Caco-2 (cell line): ENCODE results near the gene KIF19. TPM values are rescaled to one million over a fixed set of nuclear protein-coding genes. Genes with fewer than 3 reads are reported as not detected.

ENCODE experiments used
- BruUV-seq: library from RNA; stranded (reverse); fragments of 400-500 nt; replicated peaks from 2 replicates; lab custom pipeline; 2021; lab: Mats Ljungman, UMichigan
- CTCF ChIA-PET: fragments of 300-600 bp; sonication (Branson Sonifier 250); formaldehyde crosslinking; loops from one replicate; lab custom pipeline; 2022; ENCODE audit warnings: antibody characterized with exemption; lab: Charles Lee
- POLR2A ChIA-PET: fragments of 300-600 bp; sonication (Branson Sonifier 250); formaldehyde crosslinking; loops from one replicate; lab custom pipeline; 2022; ENCODE audit warnings: antibody characterized with exemption; lab: Charles Lee
- DNase-seq, 2 experiments: peaks; one replicate each; pipeline versions ENCODE4 v3.0.0 to v3.0.0-alpha.2; 2020 to 2022
- H3K27me3 ChIP-seq: replicated peaks from 2 replicates; pipeline ENCODE4 v1.6.0; 2011; ENCODE audit warnings: low read length; ENCODE audit not compliant: control insufficient read depth, insufficient read depth
- H3K36me3 ChIP-seq: 2 replicates; pipeline ENCODE4 v1.5.1; 2011; ENCODE audit warnings: low read length; ENCODE audit not compliant: control insufficient read depth, insufficient read depth
- H3K4me1 ChIP-seq: fragments of 250-450 bp; sonication (Bioruptor Pico); 2 replicates; pipeline ENCODE4 v1.5.1; 2020; ENCODE audit warnings: mild to moderate bottlenecking
- H3K4me3 ChIP-seq: 2 replicates; pipeline ENCODE4 v1.5.1; 2011; ENCODE audit warnings: low read depth, mild to moderate bottlenecking, control low read depth, low read length
- H3K9me3 ChIP-seq: fragments of 250-450 bp; sonication (Bioruptor Pico); 2 replicates; pipeline ENCODE4 v1.5.1; 2020; ENCODE audit warnings: mild to moderate bottlenecking, moderate library complexity
- H3K27ac Mint-ChIP-seq: one replicate; pipeline ENCODE4 v1.8.0; 2022; ENCODE audit warnings: mixed read lengths; ENCODE audit not compliant: unreplicated experiment
- H3K27me3 Mint-ChIP-seq: one replicate; pipeline ENCODE4 v1.8.0; 2022; ENCODE audit warnings: mixed read lengths; ENCODE audit not compliant: insufficient read depth, unreplicated experiment
- H3K36me3 Mint-ChIP-seq: one replicate; pipeline ENCODE4 v1.8.0; 2022; ENCODE audit warnings: mild to moderate bottlenecking, mixed read lengths; ENCODE audit not compliant: insufficient read depth, unreplicated experiment
- H3K4me1 Mint-ChIP-seq: one replicate; pipeline ENCODE4 v1.8.0; 2022; ENCODE audit warnings: low read depth, mixed read lengths; ENCODE audit not compliant: unreplicated experiment
- H3K4me3 Mint-ChIP-seq: one replicate; pipeline ENCODE4 v1.8.0; 2022; ENCODE audit warnings: mild to moderate bottlenecking, moderate library complexity, mixed read lengths; ENCODE audit not compliant: unreplicated experiment
- H3K9me3 Mint-ChIP-seq: one replicate; pipeline ENCODE4 v1.8.0; 2022; ENCODE audit warnings: mixed read lengths; ENCODE audit not compliant: unreplicated experiment
- CTCF ChIP-seq, 2 experiments: fragments of 200-600 bp in 1 of 2; IDR thresholded peaks; 1 replicate in 1 of 2; 2 replicates in 1 of 2; pipeline versions ENCODE4 v1.5.1 to v1.8.0; 2011 to 2022; ENCODE audit warnings: antibody characterized with exemption in 1 of 2, control low read depth in 1 of 2, inconsistent platforms in 1 of 2, low read depth in 1 of 2, low read length in 1 of 2, mild to moderate bottlenecking in 1 of 2, moderate library complexity in 1 of 2; ENCODE audit not compliant: insufficient read depth in 1 of 2, severe bottlenecking in 1 of 2, unreplicated experiment in 1 of 2
- intact Hi-C: fragments of 100-400 bp; cut with micrococcal nuclease; formaldehyde crosslinking; loops from one replicate; pipeline ENCODE4 v1.10.0; 2022; ENCODE audit not compliant: unreplicated experiment
- total RNA-seq: library from RNA; stranded (reverse); gene quantifications from 2 replicates; pipeline ENCODE4 v1.2.3, GENCODE V29; 2022

KIF19 gene
- total RNA-seq, 1 experiment from 2014 or later = not detected

GRCh38 chr17:74390680-74391653 lies 64.9 kb downstream of the KIF19 start:
- Histone ChIP-seq H3K4me1 (peaks cover 9% of the 10 kb centered on the region; the same call in 1 of the 2 replicates), H3K4me3 (no peak overlapping the region), H3K36me3 (no peaks in the 10 kb centered on the region), H3K9me3 (no peaks in the 10 kb centered on the region), H3K27me3 (no peaks in the 10 kb centered on the region)
- POLR2A ChIA-PET = no interaction called here
- DNase-seq = no peak
- Mint-ChIP-seq H3K9me3 (no peaks in the 10 kb centered on the region), H3K4me3 (no peak overlapping the region), H3K27me3 (peaks cover 3% of the 10 kb centered on the region), H3K4me1 (peaks cover 6% of the 10 kb centered on the region), H3K27ac (no peak overlapping the region), H3K36me3 (no peaks in the 10 kb centered on the region)
- no TSS peak for BruUV-seq
- intact Hi-C loops = no loop called here
- CTCF ChIA-PET = interaction anchor here (0.5 to 2.2 kb wide), 4 partner anchors 10 to 568 kb away, joined by 4 to 9 read pairs (median 4); no protein-coding TSS in a partner anchor
- no peak for TF ChIP-seq CTCF (IDR thresholded peaks at IDR 0.05; ENCODE audit: insufficient read depth in 1 of 2, low read depth in 1 of 2, low read length in 1 of 2, severe bottlenecking in 1 of 2, unreplicated experiment in 1 of 2)

- H3K4me1 Mint-ChIP-seq = peaks cover 6% of the 10 kb centered on the region
- BruUV-seq = no TSS peak
- CTCF ChIA-PET = interaction anchor here (0.5 to 2.2 kb wide), 4 partner anchors 11 to 567 kb away, joined by 4 to 9 read pairs (median 4); no protein-coding TSS in a partner anchor
- POLR2A ChIA-PET = no interaction called here
- no peaks in the 10 kb centered on the region for H3K36me3 Mint-ChIP-seq
- peaks cover 3% of the 10 kb centered on the region for H3K27me3 Mint-ChIP-seq
- intact Hi-C loops = no loop called here
- H3K4me1 ChIP-seq = peaks cover 2% of the 10 kb centered on the region; the same call in 1 of the 2 replicates
- no peak overlapping the region for H3K4me3 Mint-ChIP-seq
- TF ChIP-seq CTCF (IDR thresholded peaks at IDR 0.05; ENCODE audit: insufficient read depth in 1 of 2, low read depth in 1 of 2, low read length in 1 of 2, severe bottlenecking in 1 of 2, unreplicated experiment in 1 of 2) = no peak
- H3K9me3 ChIP-seq = no peaks in the 10 kb centered on the region
- no peaks in the 10 kb centered on the region for H3K9me3 Mint-ChIP-seq
- H3K27me3 ChIP-seq = no peaks in the 10 kb centered on the region
- no peak for DNase-seq
- H3K36me3 ChIP-seq = no peaks in the 10 kb centered on the region
- no peak overlapping the region for H3K4me3 ChIP-seq
- no peak overlapping the region for H3K27ac Mint-ChIP-seq
Measured at GRCh38 chr17:74391771-74392170, 65.7 kb downstream of the KIF19 start.

- Mint-ChIP-seq H3K4me3 (no peak overlapping the region), H3K27ac (no peak overlapping the region), H3K36me3 (no peaks in the 10 kb centered on the region), H3K9me3 (no peaks in the 10 kb centered on the region), H3K4me1 (peaks cover 6% of the 10 kb centered on the region), H3K27me3 (peaks cover 3% of the 10 kb centered on the region)
- intact Hi-C loops = no loop called here
- BruUV-seq = no TSS peak
- Histone ChIP-seq H3K4me1 (no peaks in the 10 kb centered on the region; the same call in 1 of the 2 replicates), H3K27me3 (no peaks in the 10 kb centered on the region), H3K36me3 (no peaks in the 10 kb centered on the region), H3K4me3 (no peak overlapping the region), H3K9me3 (no peaks in the 10 kb centered on the region)
- CTCF ChIA-PET = interaction anchor here (0.6 to 2.2 kb wide), 2 partner anchors 12 to 73 kb away, joined by 4 to 9 read pairs; no protein-coding TSS in a partner anchor
- no peak for TF ChIP-seq CTCF (IDR thresholded peaks at IDR 0.05; ENCODE audit: insufficient read depth in 1 of 2, low read depth in 1 of 2, low read length in 1 of 2, severe bottlenecking in 1 of 2, unreplicated experiment in 1 of 2)
- DNase-seq = no peak
- POLR2A ChIA-PET = no interaction called here
Measured at GRCh38 chr17:74392848-74393247, 66.8 kb downstream of the KIF19 start.
